GM18505 (cell line): ENCODE data around the gene BICRA.
"Not testable (repeated sequence)": the region's sequence is repeated elsewhere in the genome, so short reads cannot be mapped to it uniquely, and the experiment has no call there.

Experiments
- ATAC-seq: cut with Tn5 transposase; IDR thresholded peaks from one replicate; pipeline ENCODE4 v1.9.1; 2021; ENCODE audit not compliant: unreplicated experiment
- POLR2A ChIP-seq: IDR thresholded peaks from 4 replicates; pipeline ENCODE4 v1.6.1; 2011; ENCODE audit warnings: borderline replicate concordance; ENCODE audit not compliant: insufficient read depth, insufficient read length; ENCODE audit errors: extremely low read depth

The BICRA gene

DNA sequence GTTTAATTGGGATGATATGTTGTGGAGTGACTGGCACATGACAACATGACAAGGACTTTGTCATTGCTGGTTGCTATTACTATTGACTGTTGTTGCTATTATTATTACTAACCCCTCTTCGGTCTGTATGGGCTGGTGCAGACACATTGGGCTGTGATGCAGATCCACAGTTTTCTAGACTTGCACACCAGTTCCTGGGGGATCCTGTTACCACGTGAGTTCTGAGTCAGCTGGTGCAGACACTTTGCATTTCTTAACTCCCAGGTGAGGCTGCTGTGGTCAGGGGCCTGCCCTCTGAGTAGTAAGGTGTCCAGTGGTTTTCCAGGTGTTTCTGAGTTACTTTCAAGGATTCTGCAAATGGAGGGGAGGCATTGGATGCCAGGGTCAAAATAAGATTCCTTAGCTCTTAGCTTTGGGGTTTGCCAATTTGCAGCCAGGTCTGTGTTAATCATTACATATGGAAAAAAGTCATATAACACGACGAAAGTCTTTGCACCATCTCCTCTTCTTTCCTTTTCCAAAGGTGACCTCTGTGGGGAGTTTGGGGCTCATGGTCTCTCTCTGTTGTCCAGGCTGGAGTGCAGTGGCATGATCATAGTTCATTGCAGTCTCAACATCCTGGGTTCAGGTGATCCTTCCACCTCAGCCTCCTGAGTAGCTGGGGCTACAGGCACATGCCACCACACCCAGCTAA is 19.3 kb downstream of the BICRA start:
- no peak for ATAC-seq
- no peak for TF ChIP-seq POLR2A

DNA sequence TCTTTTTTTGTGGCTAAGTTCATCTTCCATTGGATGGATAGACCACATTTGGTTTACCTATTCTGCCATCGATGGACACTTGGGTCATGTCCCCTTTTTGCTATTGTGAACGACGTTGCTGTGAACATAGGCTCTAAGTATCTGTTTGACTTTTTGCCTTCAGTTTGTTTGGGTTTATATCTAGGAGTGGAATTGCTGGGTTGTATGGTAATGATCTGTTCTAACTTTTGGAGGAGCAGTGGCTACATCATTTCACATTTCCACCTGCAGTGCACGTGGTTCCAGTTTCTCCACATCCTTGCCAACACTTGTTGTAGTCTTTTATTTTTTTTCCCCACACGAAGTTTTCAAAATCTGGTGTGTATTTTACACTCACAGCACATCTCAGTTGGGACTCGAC is 21.7 kb downstream of the BICRA start:
- no peak for TF ChIP-seq POLR2A
- no peak for ATAC-seq

GRCh38 chr19:47631681-47632446 is 22.9 kb downstream of the BICRA start:
- TF ChIP-seq POLR2A = no peak
- no peak for ATAC-seq

- no peak for TF ChIP-seq POLR2A
- no peak for ATAC-seq
Measured at GRCh38 chr19:47633517-47633916, 24.6 kb downstream of the BICRA start.

DNA sequence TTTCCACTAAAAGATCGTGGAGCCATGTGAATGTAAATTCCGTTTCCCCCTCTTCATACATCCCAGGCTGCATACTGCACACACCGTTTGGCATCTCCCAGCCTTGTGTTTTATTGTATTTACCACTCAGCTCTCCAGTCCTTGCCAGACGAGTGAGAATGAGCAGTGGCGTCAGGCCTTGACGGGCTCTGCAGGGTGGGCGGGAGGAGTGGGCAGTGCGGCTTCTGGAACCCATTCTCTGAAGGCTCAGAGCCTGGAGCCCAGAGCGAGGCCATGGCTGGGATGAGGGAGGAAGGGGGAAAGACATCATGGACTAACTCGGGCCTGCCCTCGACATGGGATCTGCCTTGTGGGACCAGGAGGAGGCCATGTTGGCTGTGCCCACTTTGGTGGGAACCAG is 25.1 kb downstream of the BICRA start:
- ATAC-seq = no peak

DNA sequence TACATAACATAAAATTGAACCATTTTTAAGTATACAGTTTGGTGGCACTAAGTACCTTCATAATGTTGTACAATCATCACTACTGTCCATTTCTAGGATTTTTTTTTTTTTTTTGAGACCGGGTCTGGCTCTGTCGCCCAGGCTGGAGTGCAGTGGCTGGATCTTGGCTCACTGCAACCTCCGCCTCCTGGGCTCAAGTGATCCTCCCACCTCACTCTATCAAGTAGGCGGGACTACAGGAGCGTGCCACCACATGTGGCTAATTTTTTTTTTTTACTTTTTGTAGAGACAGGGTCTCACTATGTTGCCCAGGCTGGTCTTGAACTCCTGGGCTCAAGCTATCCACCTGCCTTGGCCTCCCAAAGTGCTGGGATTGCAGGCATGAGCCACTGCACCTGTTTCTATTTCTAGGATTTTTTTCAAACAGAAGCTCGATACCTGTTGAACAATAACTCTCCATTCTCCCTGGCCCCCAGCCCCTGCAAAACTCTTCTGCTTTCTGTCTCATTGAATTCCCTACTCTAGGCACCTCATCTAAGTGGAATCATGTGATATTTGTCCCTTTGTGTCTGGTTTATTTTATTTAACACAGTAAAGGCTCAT is 26.3 kb downstream of the BICRA start:
- not testable (repeated sequence) for ATAC-seq

More for the DNA sequence above, 25.1 kb downstream of the BICRA start:
- TF ChIP-seq POLR2A = no peak

DNA sequence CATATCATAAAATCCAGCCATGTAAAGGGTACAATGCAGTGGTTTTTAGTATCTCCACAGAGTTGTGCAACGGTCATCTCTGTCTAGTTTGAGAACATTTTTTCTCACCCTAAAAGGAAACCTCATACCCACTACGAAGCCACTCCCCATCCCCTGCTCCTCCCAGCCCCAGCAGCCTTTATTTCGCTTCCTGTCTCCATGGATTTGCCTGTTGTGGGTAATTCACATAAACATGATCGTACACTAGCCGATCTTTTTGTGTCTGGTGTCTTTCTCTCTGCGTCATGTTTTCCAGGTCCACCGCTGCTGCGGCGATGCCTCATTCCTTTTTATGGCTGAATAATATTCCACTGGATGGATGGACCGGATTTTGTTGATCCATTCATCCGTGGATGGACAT is 28.6 kb downstream of the BICRA start:
- no peak for ATAC-seq
- no peak for TF ChIP-seq POLR2A

GRCh38 chr19:47641891-47642485 is 33.1 kb downstream of the BICRA start:
- ATAC-seq = no peak
- no peak for TF ChIP-seq POLR2A

- TF ChIP-seq POLR2A = no peak
- no peak for ATAC-seq
Measured at GRCh38 chr19:47643281-47643680, 34.3 kb downstream of the BICRA start.

DNA sequence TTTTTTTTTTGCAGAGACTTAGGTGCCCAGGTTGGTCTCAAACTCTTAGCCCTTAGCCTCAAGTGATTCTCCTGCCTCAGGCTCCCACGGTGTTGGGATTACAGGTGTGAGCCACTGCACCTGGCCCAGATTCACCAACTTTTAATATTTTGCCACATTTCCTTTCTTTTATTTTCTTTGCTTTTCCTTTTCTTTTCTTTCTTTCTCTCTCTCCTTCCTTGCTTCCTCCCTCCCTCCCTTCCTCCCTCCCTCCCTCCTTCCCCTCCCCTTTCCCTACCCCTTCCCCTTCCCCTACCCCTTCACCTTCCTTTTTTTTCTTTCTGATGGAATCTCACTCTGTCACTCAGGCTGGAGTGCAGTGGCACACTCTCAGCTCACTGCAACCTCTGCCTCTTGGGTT is 35.3 kb downstream of the BICRA start:
- no peak for TF ChIP-seq POLR2A
- no peak for ATAC-seq

DNA sequence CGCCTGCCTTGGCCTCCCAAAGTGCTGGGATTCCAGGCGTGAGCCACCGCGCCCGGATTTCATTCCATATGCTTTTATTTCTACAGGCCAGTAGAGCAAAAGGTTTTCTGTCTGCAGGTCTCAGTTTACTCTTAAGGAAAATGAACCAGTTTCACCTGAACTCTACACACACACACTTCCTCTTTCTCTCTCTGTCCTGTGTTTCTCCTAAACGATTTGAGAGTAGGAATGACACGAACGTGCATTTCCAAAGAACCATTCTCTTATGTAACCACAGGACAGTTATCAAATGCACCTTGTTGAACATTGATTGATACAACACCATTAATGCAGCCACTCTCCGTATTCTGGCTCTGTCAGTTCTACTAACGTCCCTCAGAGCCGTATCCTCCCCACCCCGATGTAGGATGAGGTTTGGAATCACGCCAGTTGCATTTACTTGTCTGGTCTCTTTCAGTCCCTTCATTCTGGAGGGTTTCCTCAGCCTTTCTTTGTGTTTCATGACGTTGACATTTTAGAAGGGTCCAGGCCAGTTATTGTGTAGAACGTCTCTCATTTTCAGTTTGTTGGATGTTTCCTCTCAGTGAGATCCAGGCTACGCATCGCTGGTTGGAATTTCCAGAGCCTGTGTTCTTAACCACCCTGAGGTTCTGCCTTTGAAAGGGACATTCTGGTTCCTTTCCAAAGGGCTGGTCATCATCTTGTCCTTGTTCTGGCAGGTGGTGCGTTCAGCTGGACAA is 36.0 kb downstream of the BICRA start:
- no peak for TF ChIP-seq POLR2A
- no peak for ATAC-seq

DNA sequence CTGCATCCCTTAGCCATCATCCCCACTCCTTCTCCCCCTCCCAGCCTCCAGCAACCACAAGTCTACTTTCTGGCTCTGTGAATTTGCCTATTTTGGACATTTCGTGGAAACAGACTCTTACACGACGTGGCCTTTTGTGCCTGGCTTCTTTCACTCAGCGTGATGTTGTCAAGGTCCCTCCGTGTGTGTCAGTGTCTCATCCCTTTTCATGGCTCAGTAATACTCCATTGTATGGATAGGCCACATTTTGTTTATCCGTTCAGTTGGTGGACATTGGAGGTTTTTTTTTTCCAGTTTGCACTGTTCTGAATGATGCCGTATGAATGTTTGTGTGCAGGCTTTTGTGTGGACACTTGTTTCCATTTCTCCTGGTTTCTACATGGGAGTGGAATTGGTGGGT is 38.0 kb downstream of the BICRA start:
- no peak for TF ChIP-seq POLR2A
- no peak for ATAC-seq

DNA sequence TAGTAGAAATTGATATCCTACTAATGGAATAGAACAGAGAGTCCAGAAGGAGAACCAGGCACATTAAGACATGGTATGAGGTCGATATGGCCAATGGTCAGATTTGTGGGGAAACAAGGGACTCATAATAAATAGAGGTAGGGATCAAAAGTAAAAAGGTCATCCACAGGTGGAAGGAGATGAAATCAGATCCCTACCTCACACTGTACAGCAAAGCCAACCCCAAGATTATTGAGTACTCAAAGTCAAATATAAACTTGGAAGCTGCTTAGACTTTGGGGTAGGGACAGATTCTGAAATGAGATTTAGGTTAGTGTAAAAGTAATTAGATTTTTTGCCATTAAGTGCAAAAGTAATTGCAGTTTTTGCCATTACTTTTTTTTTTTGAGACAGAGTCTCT is 40.7 kb downstream of the BICRA start:
- ATAC-seq = no peak
- TF ChIP-seq POLR2A = no peak
